ENCODE measurements around the gene TC2N.
"Not testable (repeated sequence)": the region's sequence is repeated elsewhere in the genome, so short reads cannot be mapped to it uniquely, and the experiment has no call there.

TC2N gene

GRCh38 chr14:91751719-91752118 lies 115.6 kb downstream of the TC2N start:
- DNase-seq, result no peak

- no peak for DNase-seq
These were observed 116.6 kb downstream of the TC2N start for GRCh38 chr14:91750634-91751198.

- DNase-seq, result no peak
These were observed 117.5 kb downstream of the TC2N start for GRCh38 chr14:91749868-91750267.

DNA sequence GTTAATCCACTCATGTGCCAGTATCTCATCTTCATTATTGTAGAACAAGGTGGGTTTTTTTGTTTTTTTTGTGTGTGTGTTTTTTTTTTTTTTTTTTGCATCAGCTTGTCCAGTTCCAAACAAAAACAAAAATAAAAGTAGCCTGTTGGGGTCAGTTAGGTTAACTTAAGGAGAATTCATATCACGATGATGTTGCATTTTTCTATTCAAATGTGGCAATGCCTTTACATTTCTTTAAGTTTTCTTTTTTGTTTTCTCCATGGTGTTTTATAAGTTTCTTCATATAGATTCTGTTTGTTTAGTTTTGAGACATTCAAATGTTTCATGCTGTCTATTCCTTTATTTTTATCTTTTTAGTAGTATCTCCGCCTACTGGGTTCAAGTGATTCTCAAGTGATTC lies 119.3 kb downstream of the TC2N start:
- DNase-seq, result no peak

DNA sequence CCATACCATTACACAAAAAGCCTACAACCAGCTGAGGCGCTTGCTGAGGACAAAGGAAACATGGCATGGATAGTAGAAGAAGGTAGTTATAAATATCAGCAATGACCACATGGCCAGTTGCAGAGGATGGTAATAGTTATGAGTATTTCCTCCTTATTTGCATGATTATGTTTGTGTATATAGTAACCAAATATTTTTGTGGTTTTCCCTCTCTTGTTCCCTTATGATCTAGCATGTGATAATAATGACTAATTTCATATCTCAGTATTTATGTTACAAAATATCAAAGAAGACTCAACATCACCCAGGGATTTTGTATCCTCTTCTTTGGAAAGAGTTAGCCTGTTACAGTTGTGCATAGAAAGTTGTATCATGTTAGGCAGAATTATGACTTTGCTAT lies 122.0 kb downstream of the TC2N start:
- DNase-seq, result no peak

DNA sequence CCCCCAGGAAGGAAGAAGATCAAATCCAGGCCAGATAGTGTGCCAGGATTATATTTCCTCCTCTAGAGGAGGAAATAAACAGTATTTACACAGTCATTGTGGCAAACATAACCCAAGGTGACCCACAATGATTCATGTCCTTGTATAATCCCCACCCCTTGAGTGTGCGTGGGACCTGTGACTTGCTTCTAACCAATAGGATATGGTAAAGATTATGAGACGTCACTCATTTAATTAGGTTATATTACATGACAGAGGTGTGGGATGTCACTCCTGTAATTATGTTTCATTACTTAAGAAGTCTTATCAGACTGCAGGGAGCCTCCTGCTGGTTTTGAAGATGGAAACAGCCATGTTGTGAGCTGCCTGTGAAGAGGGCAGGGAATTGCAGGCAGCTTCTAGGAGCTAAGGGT lies 123.3 kb downstream of the TC2N start:
- no peak for DNase-seq

DNA sequence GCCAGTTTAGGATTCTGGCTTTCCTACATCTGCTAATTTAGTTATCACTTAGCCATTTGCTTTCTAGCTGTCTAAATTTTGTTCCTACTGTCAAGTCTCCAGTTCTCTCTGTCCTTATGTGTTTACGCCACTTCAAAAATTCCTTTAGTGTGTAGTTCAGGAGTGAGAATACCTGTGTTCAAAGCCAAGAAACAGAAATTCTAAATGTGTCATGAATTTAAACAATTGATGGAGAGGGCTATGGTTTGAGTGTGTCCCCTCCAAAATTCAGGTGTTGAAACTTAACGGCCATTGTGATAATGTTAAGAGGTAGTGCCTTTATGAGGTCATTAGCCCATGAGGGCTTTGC lies 124.1 kb downstream of the TC2N start:
- DNase-seq, result no peak

DNA sequence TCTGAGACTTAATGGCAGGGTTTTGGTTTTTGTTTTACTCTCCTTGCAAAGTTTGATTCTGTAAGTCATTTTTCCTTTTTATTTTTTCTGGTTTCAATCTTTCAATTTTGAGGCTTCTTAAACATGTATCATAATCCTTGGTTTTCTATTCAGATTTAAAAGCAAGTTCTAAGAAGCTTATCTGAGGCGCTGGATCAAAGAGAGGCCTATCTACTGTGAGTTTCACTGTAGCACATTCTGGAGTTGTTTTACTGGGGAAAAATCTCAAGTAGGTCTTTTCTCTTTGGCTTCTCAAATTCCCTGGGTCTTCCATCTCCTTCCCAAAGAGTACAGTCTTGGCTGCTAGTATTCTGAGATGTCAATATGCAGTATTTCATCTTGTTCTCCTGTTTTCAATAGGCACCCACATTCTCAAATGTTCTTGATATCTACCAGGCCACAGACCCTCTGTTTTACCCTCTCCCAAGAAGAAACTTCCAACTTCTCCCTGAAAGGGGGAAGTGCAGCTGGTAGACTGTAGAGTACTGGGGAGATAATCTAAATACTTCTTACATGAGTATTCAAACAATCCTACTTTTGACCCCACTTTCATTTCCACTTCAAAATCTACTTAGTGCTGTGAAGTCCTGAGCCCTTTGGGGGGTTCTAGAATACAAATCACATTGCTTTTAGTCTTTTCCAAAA lies 124.6 kb downstream of the TC2N start:
- DNase-seq, result no peak

DNA sequence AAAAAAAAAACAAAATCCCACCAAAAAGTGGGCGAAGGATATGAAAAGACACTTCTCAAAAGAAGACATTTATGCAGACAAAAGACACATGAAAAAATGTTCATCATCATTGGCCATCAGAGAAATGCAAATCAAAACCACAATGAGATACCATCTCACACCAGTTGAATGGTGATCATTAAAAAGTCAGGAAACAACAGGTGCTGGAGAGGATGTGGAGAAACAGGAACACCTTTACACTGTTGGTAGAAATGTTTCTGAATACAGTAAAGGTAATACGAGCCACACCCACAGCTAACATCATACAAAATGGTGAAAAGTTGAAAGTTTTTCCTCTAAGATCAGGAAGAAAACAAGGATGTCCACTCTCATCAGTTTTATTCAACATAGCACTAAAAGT lies 127.5 kb downstream of the TC2N start:
- DNase-seq, result not testable (repeated sequence)

- DNase-seq, result no peak
These were observed 129.7 kb downstream of the TC2N start for GRCh38 chr14:91737619-91738018.

DNA sequence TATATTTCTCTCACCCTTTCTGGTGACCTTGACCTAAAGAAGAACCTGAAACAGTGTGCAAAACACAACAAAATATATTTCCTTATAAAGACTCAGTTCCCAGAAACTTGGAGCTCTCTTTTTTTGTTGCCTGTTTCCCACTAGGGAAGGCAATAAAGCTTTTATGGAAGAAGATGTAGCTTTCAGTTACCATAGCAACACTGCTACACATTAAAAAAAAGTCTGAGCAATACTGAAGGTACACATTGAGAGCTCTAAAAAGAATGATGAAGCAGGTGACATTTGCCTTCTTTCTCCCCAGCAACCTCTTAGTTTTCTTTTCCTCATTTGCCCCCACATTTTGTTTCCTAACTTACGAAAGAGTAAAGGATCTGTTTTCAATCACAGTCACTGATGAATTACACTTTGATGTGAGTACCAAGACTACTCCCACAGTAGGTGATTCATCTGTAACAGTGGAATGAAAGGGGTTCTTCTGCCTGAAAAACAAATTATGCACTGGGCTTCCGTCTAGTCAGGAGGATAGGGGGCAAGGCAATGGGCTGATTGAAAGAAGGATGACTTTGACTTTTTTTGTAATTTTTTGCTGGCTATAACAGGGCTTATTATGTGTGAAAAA lies 134.4 kb downstream of the TC2N start:
- DNase-seq, result no peak

- no peak for DNase-seq
These were observed 134.9 kb downstream of the TC2N start for GRCh38 chr14:91732439-91732838.

- DNase-seq, result no peak
These were observed 135.3 kb downstream of the TC2N start, which contains the start of gene CATSPERB for GRCh38 chr14:91731986-91732385. Gene CATSPERB, minus strand, starts transcription at chr14:91732086. Its CDS starts 2,607 bp downstream, at chr14:91729479.

- no peak for DNase-seq
These were observed 136.3 kb downstream of the TC2N start for GRCh38 chr14:91731018-91731417.

- no peak for DNase-seq
These were observed 137.6 kb downstream of the TC2N start for GRCh38 chr14:91729756-91730155.

Data from effector CD4-positive, alpha-beta T cell (primary cell).